GM20431 (cell line): ENCODE measurements around the gene SLC27A5.
"Not testable (repeated sequence)": the region's sequence is repeated elsewhere in the genome, so short reads cannot be mapped to it uniquely, and the experiment has no call there.

Source experiments
- in situ Hi-C: fragments of 300-500 bp; cut with MseI, MboI; formaldehyde crosslinking; loops from one replicate; pipeline ENCODE4 v1.15.0; 2020; ENCODE audit warnings: low sequenced_read_pairs; ENCODE audit not compliant: unreplicated experiment

Gene SLC27A5

DNA sequence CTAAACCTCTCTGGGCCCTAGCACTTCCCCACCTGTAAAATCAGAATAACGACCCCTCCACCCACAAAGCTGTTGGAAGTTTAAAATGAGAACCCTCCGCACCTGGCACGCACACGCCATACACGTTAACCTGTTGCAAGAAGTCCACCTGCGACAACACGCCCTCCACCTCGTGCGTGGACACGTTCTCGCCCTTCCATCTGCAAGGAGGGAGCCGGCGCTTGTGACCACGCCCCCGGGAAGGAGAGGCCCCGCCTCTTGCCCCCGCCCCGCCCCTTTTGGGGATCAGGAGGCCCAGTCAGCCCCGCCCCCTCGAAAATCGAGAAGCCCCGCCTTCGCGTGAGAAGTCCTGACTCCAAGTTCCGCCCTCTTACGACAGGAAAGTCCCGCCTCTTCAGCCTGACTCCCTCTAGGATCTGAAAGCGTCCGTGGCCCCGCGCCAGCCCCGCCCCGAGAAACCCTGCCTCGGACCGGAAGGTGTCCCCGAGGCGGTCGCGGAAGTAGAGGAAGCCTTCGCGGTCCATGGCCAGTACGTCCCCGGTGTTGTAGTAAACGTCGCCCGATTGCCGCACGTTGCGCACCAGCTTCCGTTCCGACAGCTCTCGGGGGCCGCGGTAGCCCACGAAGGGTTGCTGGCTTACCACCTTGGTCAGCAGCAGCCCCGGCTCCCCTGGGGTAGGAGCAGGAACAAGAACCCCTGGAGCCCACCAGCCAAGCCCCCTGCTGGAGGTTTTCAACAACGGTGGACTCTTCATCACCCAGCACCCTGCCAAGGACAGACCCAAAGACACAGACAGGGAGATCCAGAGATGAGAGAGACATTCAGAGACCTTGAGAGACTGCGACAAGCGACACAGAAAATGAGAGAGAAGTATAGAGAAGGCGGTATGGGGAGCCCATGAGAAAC is 12.5 kb downstream of the SLC27A5 start:
- in situ Hi-C loops = no loop called here

DNA sequence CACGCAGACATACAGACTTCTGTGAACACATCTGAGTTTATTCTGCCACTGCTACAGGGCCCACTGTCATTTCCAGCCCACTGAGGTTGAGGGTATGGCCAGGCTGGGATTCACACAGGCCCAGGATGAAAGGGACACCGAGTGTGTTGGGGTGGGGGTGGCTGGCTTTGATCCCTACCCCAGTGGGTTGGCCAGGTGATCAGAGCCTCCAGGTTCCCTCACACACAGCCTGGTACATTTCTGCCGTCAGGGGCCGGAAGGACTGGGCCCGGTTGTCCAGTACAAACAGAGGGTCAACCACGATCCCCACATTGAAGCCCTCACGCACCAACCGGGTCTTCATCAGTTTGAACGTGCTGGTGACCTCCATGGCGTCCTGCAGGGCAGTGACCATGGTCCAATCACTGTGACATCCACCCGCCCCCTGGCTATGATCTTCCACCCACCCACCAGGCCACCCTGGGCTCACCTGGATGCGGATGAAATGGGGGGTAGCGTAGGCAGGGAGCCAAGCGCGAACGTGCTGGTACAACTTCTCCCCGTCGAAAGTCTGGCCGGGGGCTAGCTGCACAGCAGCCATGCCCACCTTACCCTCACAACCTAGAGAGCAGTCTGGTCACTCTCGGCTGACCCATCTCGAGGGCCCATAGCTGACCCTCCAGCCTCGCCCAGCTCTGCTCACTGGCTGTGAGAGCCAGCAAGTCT is 13.3 kb downstream of the SLC27A5 start:
- in situ Hi-C loops = no loop called here

DNA sequence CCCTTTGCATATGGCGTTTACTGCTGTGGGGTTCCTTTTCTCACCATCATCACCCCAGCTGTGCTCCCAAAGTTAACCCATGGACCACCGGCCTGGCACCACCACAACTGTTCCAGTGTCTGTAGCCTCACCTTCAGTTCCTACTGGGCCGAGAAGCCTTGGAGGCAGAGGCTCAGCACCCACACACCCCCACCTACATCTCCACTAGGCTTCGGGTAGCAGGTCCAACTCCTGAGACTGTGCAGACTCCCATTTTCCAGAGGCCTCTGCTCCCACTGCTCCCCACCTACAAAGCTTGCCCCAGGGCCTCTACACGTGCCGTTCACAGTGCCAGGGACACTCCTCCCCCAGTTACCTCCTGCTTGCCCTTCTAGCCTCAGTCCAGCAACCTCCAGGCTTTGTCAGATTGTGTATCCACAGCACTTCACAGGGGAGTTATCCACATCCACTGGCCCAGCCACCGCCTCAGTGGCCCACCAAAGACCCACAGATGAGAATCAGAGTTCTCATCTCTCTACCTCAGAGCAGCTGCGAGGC is 14.1 kb downstream of the SLC27A5 start:
- in situ Hi-C loops = no loop called here

DNA sequence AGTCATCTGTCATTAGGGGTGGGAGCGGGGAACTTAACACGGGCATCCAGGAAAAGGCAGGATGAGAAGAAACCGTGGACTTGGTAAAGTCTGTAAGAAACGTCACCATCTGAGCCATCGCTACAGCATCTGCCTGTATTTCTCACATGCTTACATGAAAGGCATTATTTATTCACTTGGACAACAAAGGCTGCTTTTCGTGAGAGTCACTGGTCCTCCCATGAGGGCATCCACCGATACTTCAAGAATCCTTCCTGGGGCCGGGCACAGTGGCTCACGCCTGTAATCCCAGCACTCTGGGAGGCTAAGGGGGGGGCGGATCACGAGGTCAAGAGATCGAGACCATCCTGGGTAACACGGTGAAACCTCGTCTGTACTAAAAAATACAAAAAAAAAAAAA is 19.5 kb downstream of the SLC27A5 start:
- in situ Hi-C loops = no loop called here

DNA sequence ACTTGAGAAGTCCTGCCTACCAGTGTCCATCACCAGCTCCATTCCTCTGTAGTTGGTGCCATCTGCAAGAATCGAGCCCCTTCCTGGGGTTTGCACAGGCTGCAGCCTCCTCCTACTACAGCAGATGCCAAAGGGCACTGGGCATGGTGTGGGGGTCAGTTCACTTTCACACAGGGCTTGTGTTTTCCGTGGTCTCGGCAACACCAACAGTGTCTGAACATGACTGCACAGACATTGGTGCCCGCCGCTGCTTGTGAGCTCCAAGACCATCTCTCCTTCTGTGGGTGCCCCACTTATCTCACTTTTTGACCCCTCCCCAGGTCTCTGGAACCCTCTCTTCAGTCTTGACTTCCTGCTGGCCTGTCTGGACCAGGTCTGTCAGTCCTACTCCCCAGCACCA is 20.4 kb downstream of the SLC27A5 start:
- in situ Hi-C loops = no loop called here

DNA sequence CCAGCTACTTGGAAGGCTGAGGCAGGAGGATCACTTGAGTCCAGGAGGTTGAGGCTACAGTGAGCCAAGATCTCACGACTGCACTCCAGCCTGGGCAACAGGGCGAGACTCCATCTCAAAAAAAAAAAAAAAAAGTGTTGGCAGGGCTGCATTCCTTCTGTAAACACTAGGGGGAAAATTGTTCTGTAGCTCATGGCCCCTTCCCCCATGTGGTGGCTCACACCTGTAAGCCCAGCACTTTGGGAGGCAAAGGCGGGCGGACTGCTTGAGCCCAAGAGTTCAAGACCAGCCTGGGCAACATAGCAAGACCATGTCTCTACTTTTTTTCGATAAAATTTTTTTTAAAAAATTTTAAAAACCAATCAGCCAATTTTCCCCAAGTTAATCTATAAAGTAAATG is 27.4 kb downstream of the SLC27A5 start:
- in situ Hi-C loops = not testable (repeated sequence)

DNA sequence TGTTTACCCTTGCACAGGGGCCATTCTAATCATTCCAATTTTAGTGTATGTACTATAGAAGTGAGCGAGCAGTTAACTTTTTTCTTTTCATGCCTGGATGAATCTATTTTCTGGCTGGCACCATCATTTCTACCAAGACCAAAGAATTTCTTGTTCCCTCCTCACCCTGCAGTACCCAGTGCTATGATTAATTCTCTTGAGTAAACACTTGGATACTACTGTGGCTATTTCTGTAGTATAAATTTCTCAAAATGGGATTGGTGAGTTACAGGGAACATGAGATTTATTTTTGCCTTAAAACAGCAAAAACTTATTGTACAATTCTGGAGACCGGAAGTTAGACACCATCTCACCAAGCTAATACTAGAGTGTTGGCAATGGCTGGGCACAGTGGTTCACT is 28.0 kb downstream of the SLC27A5 start:
- in situ Hi-C loops = no loop called here

DNA sequence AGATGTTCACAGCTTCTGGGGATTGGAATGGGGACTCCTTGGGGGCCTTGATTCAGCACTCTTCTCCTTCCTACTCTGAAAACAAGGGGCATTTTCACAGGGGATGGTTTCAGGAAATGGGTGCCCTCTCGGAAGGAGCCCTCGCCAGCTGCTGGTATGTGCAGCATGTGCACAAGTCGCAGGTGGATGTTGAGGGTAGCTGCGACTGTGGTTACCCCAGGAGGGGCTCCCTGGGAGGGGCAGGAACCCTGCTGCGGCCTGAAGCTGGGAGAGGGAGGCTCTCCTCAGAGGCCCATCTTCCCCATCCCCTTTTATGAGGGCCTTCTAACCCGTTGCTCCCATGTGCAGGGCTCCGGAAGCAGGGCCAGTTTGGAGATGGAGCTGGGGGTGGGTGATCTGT is 29.4 kb downstream of the SLC27A5 start:
- in situ Hi-C loops = no loop called here

DNA sequence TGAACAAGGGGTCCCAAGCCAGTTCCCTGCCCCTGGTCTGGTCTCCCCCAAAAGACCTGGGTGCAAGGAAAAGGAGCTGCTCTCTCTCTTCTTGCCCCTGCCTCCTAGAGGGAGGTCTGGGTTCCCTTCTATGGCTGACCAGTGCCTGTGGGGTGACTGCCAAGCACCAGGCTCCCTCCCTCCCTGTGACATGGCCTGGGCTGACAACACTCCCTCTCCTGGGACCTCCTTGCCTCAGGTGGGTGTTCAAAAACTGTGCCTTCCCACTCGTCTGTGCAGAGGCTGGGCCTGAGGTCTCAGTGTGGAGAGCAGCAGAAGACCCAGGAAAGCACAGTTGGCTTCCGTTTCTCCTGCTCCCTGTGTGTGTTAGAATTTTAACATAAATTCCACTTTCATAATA is 31.0 kb downstream of the SLC27A5 start:
- in situ Hi-C loops = no loop called here

DNA sequence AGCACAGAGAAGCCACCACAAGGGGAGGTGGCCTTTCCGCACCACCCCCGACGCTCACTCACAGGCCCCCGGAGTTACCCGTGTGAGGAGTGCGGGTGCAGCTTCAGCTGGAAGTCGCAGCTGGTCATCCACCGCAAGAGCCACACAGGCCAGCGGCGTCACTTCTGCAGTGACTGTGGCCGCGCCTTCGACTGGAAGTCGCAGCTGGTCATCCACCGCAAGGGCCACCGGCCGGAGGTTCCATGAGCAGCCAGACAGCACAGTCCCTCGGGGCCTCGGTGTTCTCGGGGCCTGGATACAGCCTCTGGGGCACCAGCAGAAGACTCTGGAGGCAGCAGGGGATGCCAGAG is 31.3 kb downstream of the SLC27A5 start:
- in situ Hi-C loops = no loop called here

DNA sequence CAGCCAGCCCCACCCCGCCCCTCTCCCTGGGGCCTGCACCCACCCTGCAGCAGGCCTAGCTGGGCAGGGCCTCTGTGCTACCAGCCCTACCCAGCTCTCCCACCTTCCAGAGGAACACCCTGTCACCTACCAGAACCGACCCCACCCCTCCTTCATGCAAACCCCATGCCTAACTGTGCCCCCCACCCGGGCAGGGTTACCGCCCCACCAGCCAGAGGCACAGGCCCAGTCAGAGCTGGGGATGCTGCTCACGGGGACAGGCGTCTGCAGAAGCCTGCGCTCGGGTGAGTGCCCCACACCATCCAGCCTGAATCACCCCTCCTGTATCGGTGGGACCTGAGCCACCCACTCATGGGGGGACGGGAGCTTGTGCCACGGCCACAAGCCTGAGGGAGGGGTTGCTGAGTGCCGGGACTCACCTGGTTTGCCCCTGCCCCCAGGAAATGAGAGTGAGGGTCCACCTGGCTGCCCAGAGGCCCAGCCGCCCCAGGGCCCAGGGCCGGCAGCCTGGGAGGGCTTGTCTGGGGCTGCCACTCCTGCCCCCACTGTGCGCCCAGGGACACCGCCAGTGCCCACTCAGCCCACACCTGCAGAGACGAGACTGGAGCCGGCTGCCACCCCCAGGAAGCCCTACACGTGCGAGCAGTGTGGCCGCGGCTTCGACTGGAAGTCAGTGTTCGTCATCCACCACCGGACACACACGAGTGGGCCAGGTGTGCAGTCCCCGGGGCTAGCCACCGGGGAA is 31.9 kb downstream of the SLC27A5 start:
- in situ Hi-C loops = no loop called here

DNA sequence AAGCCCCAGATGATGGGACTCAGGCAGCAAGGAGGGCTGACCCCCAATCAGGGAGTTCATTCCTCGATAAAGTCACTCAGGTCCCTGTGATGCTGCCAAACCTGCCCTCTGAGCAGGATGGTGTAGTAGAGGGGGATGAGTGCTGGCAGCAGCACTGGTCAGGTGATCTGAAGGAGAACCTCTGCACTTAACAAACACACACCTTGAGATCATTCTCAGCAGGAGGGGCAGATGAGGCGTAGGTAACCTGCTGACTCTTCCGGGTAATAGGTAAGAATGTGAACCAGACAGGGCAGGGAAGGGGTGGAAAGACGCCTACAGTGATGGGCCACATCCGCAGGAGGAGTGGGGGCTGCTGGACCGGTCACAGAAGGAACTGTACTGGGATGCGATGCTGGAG is 32.5 kb downstream of the SLC27A5 start:
- in situ Hi-C loops = no loop called here

DNA sequence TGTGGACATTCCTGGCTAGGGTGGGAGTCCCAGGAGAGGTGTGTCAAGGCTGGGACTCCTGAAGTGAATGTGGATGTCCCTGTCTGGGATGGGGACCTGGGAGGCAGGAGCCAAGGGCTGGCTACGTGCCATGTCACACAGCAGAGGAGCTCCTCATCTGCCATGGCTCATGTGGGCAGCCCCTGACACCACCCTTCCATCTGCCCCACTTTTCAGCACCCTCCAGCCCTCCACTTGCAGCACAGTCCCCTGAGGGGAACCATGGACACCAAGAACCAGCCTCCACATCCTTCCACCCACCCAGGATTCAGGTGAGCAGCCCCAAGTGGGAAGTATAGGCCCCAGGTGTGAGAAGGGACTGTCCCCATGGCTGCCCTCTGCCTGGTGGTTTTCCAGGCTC is 33.9 kb downstream of the SLC27A5 start:
- in situ Hi-C loops = no loop called here

DNA sequence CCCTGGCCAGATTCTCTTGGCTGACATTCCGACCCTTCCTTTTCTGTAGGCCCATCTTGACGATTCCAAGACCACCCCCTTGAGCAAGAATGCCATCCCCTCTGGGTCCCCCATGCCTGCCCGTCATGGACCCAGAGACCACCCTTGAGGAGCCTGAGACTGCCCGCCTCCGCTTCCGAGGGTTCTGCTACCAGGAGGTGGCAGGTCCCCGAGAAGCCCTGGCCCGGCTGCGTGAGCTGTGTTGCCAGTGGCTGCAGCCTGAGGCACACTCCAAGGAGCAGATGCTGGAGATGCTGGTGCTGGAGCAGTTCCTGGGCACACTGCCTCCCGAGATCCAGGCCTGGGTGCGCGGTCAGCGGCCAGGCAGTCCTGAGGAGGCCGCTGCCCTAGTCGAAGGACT is 34.7 kb downstream of the SLC27A5 start:
- in situ Hi-C loops = no loop called here

DNA sequence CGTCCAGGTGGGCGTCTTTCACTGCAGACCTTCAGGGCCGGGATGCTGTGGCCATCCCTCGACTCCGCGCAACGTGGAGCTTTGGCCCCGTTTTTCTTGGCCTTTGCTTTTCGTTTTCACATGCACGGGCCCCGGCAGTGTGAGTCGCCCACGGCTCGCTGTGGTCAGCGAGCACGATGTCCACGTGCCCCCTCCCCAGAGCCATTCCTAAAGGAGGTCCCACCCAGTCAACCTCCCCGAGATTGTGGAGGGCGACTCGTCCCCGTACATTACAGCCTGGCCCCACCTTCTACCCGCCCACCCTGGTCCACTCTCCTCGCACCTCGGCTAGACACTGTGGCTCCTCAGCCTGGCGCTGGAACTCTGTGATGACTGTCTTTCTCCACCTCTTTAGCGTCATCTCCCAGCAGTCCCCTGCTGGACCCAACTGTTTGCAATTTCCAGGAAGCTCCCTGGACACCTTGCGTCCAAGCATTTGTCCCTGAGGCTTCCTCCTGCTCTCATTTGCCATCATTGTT is 35.2 kb downstream of the SLC27A5 start:
- in situ Hi-C loops = no loop called here

DNA sequence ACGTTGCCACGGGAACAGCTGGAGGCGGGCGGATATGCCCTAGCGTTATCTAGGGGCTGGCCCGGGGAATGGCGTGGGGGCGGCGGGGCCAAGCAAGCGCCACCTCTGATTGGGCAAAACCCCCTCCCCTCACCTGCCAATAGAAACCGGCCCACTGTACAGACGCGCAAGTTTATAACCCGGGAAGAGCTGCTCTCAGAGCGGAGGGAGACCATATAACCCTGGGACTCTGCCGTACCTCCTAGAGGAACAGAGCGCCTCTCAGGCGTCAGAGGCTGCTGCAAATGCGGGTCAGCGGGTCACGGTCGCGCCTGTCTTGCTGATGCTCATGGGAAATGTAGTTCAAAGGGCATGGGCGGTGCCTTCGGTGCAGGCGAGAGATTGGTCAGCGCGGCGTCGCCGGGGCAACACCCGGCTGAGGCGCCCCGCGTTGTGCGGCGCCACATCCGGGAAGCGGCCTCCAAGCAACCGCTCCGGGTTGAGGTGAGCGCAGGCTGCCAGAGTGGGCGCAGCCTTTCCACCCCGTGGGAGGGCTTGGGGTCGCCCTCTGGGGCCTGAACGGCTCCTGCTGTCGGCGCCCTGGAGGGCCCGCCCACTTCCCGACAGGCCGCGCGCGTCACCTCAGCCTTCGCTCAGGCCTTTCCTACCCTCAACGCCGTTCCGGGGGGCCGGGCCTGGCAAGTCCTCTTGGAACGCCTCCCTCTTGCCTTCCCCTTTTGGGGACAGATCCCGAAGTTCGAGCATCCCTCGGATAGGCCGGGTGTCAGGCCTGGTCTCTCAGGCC is 35.9 kb downstream of the SLC27A5 start, which contains the start of gene ZNF446:
TSS of gene ZNF446 (plus strand) at position 639 of the 784 bp plus-strand sequence. CDS start 867 bp downstream, outside the sequence.
- in situ Hi-C loops = no loop called here

DNA sequence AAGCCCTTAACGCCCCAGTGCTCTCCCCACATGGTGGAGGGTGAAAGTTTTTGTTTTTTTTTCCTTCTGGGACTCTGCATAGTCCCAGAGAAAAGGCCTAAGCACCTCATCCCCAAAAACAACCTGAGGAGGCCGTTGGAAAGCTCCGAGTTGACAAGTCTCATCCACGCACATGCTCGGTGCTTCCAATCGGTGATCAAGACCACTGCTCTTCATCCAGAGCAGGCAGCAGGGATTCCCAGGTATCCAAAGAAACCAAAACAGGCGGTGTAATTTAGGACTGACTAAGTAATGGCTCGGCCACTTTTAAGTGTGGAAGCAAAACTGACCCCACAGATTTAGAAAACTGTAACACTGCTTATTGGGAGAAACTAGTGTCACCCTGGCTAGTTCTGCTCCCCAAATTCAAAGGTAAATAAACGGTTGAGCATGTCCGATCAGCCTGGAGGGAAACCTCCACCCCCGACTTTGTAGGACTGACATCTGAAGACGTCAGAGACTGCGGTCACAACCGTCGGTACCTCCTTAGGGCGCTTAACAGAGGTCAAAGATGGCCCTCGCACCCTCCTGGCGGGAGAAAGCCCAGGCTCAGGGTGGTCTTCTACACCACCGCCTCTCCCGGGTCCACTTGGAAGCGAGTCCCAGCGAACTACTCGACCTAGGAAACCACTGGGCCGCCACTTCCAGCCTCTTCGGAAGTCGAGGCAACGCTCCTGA is 36.6 kb downstream of the SLC27A5 start:
- in situ Hi-C loops = no loop called here

DNA sequence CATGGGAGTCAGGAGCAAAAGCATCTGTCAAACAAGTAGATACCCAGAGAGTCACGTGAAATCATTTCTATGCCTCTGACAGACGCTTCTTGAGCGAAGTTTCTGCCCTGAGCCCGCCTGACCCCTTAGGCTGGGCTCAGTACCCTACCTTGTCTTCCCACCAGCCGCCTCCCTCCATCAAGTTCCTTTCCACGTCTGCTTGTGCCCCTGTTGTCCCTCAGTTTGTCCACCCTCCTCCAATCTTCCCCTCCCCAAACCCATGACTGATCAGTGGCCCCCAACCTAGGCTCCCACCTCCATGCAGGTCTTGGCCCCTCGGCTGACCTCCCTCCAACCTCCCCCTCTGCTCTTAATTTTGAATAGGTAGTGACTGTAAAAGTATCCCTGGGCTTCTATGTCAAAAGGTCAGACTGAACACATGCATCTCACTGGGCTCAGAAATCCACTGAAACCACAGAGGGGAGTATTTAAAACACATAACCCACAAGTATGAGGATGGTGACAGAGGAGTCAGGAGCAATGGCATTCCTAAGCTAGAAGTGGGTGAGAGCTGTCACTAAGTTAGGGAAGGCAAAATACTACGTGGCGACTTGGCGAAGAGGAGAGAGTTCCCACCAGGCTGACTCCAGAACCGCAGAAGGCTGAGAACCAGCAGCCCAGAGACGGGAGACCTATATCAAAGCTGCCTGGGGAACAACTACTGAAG is 37.3 kb downstream of the SLC27A5 start:
- in situ Hi-C loops = no loop called here
